ENCODE data around the gene ZNF750.

DNA sequence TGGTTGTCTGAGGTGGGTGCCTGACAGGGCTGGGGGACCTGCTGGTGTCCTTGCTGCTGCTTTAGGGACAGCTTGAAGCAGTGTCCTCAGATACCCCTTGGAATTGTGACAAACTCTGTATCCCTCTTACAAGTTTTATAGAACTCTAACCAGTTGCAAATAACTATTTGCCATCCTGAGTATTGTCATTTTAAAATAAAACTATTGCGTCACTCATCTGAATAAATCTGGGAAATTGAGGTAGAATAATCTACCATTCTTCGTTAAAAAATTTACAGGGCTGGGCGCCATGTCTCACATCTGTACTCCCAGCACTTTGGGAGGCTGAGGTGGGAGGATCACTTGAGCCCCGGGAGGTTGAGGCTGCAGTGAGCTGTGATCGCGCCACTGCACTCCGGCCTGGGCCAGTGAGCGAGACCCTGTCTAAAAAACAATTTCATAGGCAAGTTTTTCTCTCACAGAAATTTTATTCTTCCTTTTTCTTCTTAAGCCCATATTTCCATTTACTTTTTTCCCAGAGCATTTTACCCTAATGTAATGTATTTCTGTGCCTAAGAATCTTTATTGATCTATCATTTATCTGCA is 14.2 kb downstream of the ZNF750 start:
- TF ChIP-seq POLR2A (IDR thresholded peaks at IDR 0.05): no peak
- TF ChIP-seq CTCF (IDR thresholded peaks at IDR 0.05 in 8 of 11, conservative IDR thresholded peaks at IDR 0.05 in 3 of 11): no peak

Measured in spleen (tissue), 7 donors.